Smooth muscle cell (in vitro differentiated cells): ENCODE data around the gene SYCE3. TPM values are rescaled to one million over a fixed set of nuclear protein-coding genes. Genes with fewer than 3 reads are reported as not detected.

Source experiments
- DNase-seq: peaks from one replicate; lab custom pipeline; 2025; ENCODE audit not compliant: unreplicated experiment; lab: John Stamatoyannopoulos, UW
- H2AFZ ChIP-seq: fragments of 200-600 bp; sonication (generic); 2 replicates; pipeline ENCODE4 v1.6.0; 2016; ENCODE audit warnings: antibody characterized with exemption, low read depth, mild to moderate bottlenecking
- H3F3A ChIP-seq: fragments of 200-600 bp; sonication (generic); 2 replicates; pipeline ENCODE4 v1.6.0; 2017; ENCODE audit warnings: antibody characterized with exemption, low read depth
- H3K27ac ChIP-seq: fragments of 200-600 bp; sonication (generic); 2 replicates; pipeline ENCODE4 v1.5.1; 2016; ENCODE audit warnings: low read depth, mild to moderate bottlenecking
- H3K27me3 ChIP-seq: fragments of 200-600 bp; sonication (generic); 2 replicates; pipeline ENCODE4 v1.6.1; 2016; ENCODE audit warnings: low read depth, mild to moderate bottlenecking
- H3K36me3 ChIP-seq: fragments of 200-600 bp; sonication (generic); 2 replicates; pipeline ENCODE4 v1.5.1; 2016; ENCODE audit warnings: low read depth
- H3K4me1 ChIP-seq: fragments of 200-600 bp; sonication (generic); 2 replicates; pipeline ENCODE4 v1.5.1; 2016; ENCODE audit warnings: low read depth
- H3K4me2 ChIP-seq: fragments of 200-600 bp; sonication (generic); 2 replicates; pipeline ENCODE4 v1.6.0; 2016; ENCODE audit warnings: mild to moderate bottlenecking
- H3K4me3 ChIP-seq: fragments of 200-600 bp; sonication (generic); 2 replicates; pipeline ENCODE4 v1.5.1; 2016; ENCODE audit warnings: mild to moderate bottlenecking
- H3K79me2 ChIP-seq: fragments of 200-600 bp; sonication (generic); 2 replicates; pipeline ENCODE4 v1.6.0; 2016; ENCODE audit warnings: low read depth, mild to moderate bottlenecking
- H3K9ac ChIP-seq: fragments of 200-600 bp; sonication (generic); 2 replicates; pipeline ENCODE4 v1.6.0; 2016; ENCODE audit warnings: low read depth
- H3K9me3 ChIP-seq: fragments of 200-600 bp; sonication (generic); replicated peaks from 2 replicates; pipeline ENCODE4 v1.5.1; 2016; ENCODE audit warnings: low read depth
- H4K20me1 ChIP-seq: fragments of 200-600 bp; sonication (generic); 2 replicates; pipeline ENCODE4 v1.6.0; 2016; ENCODE audit warnings: low read depth
- CTCF ChIP-seq: fragments of 200-600 bp; sonication (generic); IDR thresholded peaks from 2 replicates; pipeline ENCODE4 v1.5.1; 2017; ENCODE audit warnings: borderline replicate concordance, mild to moderate bottlenecking, antibody characterized with exemption; ENCODE audit not compliant: insufficient read depth, poor library complexity, severe bottlenecking
- WGBS: methylation state at CpG from one replicate; pipeline ENCODE4 v1.1.7; 2016; ENCODE audit warnings: low lambda C conversion rate; 5-methylcytosine and 5-hydroxymethylcytosine counted together
- polyA plus RNA-seq: library from polyadenylated mRNA; unstranded; fragments of >200 nt; fragmentation: Nextera tagmentation; extraction: Ambion mirVana; gene quantifications from 2 replicates; pipeline ENCODE4 v1.2.1, GENCODE V29; 2016
- total RNA-seq: library from RNA; depleted of rRNA; stranded (reverse); fragments of >200 nt; gene quantifications from 2 replicates; pipeline ENCODE4 v1.2.3, GENCODE V29; 2014

SYCE3 gene
- total and polyA plus RNA-seq, 2 experiments from 2014 or later: not detected

GRCh38 chr22:50563413-50564160 is 868 bp upstream of the SYCE3 start:
- Histone ChIP-seq H3K9me3 (no peaks in the 10 kb centered on the region), H3K9ac (peak overlapping the region; percentile 51), H3K27ac (no peak overlapping the region), H3K4me1 (no peaks in the 10 kb centered on the region), H3F3A (no peaks in the 10 kb centered on the region), H4K20me1 (no peaks in the 10 kb centered on the region), H3K27me3 (no peaks in the 10 kb centered on the region), H3K4me3 (peak overlapping the region; percentile 80), H3K4me2 (peak overlapping the region; percentile 100), H2AFZ (peak overlapping the region; percentile 88), H3K36me3 (peaks cover under 1% of the 10 kb centered on the region), H3K79me2 (peaks cover 3% of the 10 kb centered on the region)
- no peak for DNase-seq
- 42% methylated on average over 17 of the region's 17 CpGs for WGBS
- no peak for TF ChIP-seq CTCF

- no peaks in the 10 kb centered on the region for H3K4me1 ChIP-seq
- DNase-seq: no peak
- no peak overlapping the region for H3K4me2 ChIP-seq
- no peaks in the 10 kb centered on the region for H3K36me3 ChIP-seq
- no peaks in the 10 kb centered on the region for H3K27me3 ChIP-seq
- no peaks in the 10 kb centered on the region for H3F3A ChIP-seq
- H3K79me2 ChIP-seq: peaks cover 3% of the 10 kb centered on the region
- no peak overlapping the region for H2AFZ ChIP-seq
- 73% methylated on average over 16 of the region's 34 CpGs for WGBS
- no peak overlapping the region for H3K27ac ChIP-seq
- no peaks in the 10 kb centered on the region for H3K9me3 ChIP-seq
- H3K4me3 ChIP-seq: no peak overlapping the region
- H3K9ac ChIP-seq: no peak overlapping the region
- no peaks in the 10 kb centered on the region for H4K20me1 ChIP-seq
- TF ChIP-seq CTCF: no peak
Measured at GRCh38 chr22:50561401-50562358, 1.0 kb downstream of the SYCE3 start.

- TF ChIP-seq CTCF: no peak
- H3K9ac ChIP-seq: no peak overlapping the region
- H3K4me2 ChIP-seq: no peak overlapping the region
- H3F3A ChIP-seq: no peaks in the 10 kb centered on the region
- WGBS: 88% methylated on average over 3 of the region's 3 CpGs
- H3K27ac ChIP-seq: no peak overlapping the region
- H3K9me3 ChIP-seq: no peaks in the 10 kb centered on the region
- peaks cover 3% of the 10 kb centered on the region for H3K79me2 ChIP-seq
- no peaks in the 10 kb centered on the region for H3K4me1 ChIP-seq
- no peaks in the 10 kb centered on the region for H4K20me1 ChIP-seq
- H3K36me3 ChIP-seq: no peaks in the 10 kb centered on the region
- DNase-seq: no peak
- no peak overlapping the region for H3K4me3 ChIP-seq
- no peaks in the 10 kb centered on the region for H3K27me3 ChIP-seq
- H2AFZ ChIP-seq: no peak overlapping the region
Measured at GRCh38 chr22:50560034-50560433, 2.7 kb downstream of the SYCE3 start.
